Left ventricle myocardium superior (tissue), 1 donor: Measurements from ENCODE around the gene MAP2K2. TPM values are rescaled to one million over a fixed set of nuclear protein-coding genes. Genes with fewer than 3 reads are reported as not detected.
A peak's percentile ranks its signal among the peaks of the same experiment; 100 is the strongest.

Experiments used
- ATAC-seq: fragments of 200-7000 bp; cut with Tn5 transposase; one replicate; pipeline ENCODE4 v1.9.1; 2020; ENCODE audit warnings: mild to moderate bottlenecking, moderate library complexity
- DNase-seq: peaks from one replicate; pipeline ENCODE4 v3.0.0-alpha.2; 2020
- intact Hi-C: fragments of 100-400 bp; cut with micrococcal nuclease; formaldehyde crosslinking; loops from one replicate; pipeline ENCODE4 v1.11.0; 2022
- total RNA-seq: library from RNA; stranded (reverse); fragmentation: NEBNext Ultra II Directional; extraction: Animal tissue kit (Norgen Biotek cat#: 25700); gene quantifications from one replicate; pipeline ENCODE4 v1.2.1, GENCODE V29; 2021
- donor health status: DM: no; HTN: yes; CAD: no; lungs with severe emphysema.

The MAP2K2 gene
- total RNA-seq, 1 donor from 2014 or later, result 148 TPM

DNA sequence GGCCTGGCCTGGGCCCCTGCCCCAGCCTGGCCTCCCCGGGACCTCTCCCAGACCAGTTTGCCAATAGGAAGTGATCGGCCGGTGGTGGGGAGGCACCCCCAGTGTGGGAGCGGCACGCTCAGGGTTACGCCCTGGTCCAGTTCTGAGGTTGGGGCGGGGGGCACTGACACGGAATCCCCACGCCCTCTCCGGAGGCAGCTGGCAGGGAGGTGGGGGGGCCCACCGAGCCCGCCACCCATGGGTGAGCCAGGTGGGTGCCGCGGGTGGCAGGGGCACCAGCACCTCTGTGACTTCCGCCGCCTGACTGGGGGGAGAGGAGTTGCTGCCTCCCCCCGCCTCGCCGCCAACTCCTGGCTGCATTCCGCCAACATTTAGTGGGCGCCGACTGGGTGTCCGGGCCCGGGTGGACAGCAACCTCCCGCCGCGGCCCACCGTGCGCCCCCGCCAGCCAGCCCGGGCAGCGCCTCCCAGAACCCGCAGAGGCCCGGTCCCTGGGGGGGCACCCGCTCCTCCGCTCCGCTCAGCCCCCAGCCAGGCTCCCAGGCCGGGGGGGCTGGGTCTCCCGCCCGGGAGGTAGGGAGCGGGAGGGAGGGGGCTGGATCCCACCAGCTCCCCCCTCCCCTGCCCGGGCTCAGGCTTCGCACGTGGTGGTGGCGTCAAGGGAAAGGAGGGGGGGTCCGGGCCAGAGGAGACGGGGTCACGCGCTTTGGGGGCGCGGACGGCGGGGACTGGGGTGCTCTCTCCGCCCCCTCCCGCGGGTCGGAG lies 59.2 kb downstream of the MAP2K2 start:
- ATAC-seq (no peak), DNase-seq (peak; percentile 65)
- intact Hi-C loops, result no loop called here

DNA sequence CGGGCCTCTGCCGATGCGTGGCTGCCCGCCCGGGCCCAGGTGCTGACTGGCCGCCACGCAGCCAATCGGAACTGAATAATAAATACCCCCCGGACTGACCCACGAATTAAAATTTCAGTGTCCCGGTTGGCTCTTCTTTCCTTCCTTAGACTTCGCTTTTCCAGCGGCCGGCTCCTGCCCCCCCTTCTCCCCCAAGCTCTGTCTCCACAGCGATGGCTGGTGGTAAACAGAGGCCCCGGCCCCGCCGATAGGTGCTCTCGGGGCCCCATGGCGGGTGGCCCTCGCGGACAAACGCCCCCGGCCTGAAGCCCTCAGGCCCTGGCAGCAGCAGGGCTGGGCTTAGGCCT lies 59.8 kb downstream of the MAP2K2 start:
- DNase-seq, result no peak
- no peak for ATAC-seq
- intact Hi-C loops, result no loop called here

DNA sequence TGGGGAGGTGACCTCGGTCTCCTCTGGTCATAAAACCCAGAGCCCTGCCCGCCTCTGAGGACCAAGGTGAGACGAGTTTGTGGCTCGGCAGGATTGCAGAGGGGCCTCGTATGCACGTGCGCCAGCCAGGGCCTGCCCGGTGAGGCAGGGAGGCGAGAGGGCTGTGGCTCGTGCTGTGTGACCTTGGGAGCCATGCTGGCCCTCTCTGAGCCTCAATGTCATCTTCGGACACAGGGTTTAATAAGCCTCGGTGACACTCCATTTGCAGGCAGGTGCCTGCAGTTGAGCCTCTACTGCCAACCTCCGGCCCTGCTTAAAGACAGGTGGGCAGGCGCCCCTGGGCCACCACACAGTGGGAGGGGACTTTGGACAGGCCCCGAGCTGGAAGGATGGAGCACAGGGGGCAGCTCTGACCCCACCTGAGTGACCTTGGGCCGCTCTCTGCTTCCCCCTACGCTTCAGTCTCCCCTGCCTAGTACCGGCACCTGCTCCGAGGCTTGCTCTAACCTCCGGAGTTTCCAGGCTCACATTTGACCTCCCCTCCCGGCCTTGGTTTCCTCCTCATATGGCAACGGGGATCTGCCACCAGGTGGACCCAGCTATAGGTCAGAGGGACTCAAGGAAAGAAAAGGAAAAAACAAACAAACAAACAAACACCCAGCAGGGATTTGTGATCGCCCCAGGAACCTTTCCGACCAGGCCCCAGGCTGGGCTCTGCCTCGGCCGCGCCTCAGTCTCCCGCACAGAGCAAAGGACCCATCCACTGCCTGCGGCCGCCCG lies 60.4 kb downstream of the MAP2K2 start:
- ATAC-seq, result no peak
- intact Hi-C loops, result no loop called here

DNA sequence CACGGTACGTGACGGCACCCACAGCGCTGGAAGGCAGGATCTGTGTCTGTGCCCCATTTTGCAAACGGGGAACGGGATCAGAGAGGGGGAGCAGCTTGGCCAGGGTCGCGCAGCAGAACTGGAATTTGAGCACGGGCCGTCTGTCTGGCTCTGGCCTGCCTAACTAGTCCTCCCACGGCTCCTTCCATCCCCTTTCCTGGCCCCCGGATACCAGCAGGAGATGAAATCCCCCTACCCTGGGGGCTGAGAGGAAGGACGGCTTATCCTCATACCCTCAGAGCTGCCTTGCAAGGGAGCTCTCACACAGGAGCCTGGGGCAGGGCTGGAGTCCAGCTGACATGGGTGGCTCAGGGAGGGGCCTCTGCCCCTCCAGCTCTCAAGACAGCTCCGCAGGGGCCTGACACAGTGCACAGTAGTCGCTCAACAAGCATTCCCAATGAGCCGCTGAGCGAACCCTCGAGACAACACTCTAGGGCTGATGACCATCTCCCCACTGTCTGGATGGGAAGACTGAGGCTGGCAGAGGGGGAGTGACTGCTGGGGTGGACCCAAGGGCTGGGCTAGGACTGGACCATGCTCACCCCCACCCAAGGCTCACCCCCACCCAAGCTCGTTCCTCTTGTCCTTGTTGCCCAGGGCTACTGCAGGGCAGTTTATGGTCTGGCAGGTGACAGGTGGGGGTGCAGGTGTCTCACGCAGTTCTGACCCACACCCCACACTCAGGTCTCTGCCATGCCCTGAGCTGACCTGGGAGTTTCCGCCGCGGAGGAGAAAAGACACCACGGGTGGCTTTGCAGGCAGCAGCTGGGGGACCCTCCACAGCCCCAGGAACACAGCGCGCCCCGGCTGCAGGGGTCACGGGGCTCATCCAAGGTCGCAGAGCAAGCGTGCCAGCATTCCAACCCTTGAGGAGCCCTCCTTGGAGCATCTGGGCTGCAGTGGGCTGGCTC lies 61.2 kb downstream of the MAP2K2 start:
- DNase-seq (no peak), ATAC-seq (no peak)
- intact Hi-C loops, result no loop called here

More for the DNA sequence above, 60.4 kb downstream of the MAP2K2 start:
- no peak for DNase-seq

DNA sequence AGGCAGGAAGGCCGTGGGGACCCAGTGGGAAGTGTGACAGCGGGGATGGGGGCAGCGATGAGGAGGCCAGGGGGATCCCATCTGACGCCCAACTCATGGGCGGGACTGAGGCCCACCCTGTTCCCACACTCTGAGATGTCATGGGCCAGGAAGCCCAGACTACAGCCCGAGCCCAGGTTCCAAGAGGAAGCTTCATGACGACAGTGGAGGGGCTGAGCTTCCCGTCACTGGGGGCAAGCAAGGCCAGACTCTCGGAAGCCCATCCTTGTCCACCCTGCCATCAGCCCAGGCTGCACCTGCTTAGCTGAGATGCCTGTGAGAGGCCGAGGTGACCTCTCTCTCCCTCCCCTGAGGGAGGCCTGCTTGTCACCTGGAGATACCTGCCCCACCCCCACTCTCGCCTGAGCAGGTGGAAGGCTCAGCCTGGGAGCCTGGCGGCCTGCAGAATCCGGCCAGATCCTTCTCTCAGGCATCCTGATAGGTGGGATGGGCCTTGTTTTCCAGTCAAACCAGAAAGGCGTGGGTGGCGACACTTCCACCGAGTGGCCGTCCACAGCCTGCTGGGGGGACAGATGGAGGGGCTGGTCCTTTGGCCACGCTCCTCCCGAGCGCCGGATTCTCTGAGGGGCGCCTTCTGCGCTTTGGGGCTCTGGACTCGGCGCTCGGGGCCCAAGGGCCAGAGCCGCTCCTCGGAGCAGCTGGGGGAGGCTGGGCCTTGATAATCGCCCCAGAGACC lies 62.1 kb downstream of the MAP2K2 start:
- intact Hi-C loops, result no loop called here
- DNase-seq (no peak), ATAC-seq (no peak)

DNA sequence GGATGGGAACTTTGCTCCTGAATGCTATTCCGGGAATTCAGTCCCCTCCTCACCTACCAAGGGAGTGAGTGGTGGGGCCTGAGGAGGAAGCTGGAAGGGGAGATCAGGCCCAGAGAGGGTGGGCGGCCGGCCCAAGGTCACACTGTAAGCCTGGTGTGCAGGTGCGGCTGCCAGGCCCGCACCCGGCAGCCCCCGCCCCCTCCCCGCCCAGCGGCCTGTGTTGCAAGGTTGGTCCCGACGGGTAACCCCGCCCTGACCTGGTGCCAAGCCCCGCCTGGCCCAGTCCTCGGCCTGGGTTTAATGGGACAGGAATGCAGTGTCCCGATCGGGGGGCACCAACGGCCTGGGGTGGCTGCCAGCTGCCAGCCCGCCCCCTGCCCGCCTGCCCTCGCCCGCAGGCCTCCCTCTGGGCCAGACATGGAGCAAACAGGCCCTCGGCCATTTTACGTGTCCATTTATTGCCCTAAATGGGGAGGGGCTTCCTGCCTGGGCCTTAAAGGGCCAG lies 62.7 kb downstream of the MAP2K2 start:
- intact Hi-C loops, result no loop called here
- ATAC-seq, result peak; percentile 32
- peak; percentile 90 for DNase-seq

DNA sequence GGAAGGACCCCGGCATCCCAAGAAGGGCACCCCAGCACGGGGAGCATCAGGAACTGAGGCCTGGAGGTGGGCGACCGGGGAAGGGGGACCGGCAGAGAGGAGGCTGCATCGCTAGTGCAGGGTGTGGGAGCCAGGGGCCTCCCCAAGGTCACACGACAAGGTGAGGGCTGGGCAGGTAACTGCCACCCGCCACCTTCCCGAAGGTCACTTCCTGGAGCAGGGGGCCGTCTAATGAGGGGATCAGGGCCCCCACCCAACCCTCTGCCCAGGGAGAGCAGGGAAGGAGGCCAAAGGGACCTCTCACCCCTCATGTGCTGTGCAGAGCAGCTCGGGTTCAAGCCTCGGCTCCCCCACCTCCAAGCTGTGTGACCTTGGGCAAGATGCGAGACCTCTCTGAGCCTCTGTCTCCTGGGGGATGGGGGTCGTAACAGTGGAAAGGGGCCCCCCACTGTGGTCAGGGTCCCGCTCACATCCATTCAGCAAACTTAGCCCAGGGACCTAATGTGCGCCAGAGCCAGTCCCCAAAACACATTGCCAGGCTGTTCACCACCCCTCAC lies 63.2 kb downstream of the MAP2K2 start:
- ATAC-seq, result no peak
- no peak for DNase-seq
- intact Hi-C loops, result no loop called here

DNA sequence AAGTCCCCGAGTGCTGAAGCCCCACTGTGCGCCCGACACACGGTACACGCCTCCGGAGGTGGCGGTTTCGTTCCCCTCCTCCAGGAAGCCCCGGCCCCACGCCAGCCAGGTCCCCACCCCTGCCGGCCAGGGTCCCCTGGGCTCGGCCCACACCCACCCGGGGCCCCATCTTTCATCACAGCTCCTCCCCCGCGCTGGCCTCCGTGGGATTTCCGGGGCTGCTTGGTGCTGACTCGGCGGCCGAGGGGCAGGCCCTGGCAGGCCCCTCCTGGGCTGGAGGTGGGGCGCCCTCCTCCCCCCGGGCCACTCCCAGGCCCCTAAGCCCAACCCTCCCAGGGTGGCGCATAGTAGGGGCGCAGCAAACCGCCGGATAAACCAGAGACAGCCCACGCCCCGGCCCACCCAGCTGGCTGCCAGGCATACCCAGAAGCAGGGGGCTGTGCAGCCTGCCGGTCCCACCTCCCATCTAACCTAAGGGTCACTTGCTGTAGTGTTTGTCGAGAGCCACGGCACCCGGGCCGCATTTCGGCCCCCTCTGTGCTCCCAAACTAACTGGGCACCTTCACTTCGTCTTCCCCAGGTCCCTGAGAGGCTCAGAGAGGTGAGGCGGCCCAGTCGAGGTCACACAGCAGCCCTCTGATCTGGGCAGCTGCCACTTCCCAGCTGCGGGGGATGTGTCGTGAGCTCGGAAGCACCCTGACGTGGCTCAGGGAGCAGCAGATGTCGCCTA lies 63.9 kb downstream of the MAP2K2 start:
- peak; percentile 20 for ATAC-seq
- intact Hi-C loops, result no loop called here
- DNase-seq, result peak; percentile 81

DNA sequence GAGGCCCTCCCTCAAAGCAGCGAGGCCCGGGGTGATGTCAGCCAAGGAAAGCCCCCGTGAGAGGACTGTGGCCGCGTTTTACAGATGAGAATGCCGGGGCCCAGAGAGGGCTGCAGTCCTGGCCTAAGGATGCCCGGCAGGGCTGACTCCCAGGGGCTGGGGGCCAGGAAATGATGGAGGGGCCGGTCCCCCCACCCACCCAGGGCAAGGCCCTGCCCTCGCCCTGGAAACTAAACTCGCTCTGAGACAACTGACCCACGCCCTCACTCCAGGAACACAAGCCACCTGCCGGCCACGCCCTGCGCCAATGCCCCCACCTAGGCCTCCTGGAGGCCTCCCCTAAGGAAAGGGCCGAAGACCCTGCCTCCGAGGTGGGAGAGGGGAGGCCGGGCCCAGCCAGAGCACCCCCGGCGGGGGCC lies 64.5 kb downstream of the MAP2K2 start:
- intact Hi-C loops, result no loop called here
- ATAC-seq (no peak), DNase-seq (no peak)

DNA sequence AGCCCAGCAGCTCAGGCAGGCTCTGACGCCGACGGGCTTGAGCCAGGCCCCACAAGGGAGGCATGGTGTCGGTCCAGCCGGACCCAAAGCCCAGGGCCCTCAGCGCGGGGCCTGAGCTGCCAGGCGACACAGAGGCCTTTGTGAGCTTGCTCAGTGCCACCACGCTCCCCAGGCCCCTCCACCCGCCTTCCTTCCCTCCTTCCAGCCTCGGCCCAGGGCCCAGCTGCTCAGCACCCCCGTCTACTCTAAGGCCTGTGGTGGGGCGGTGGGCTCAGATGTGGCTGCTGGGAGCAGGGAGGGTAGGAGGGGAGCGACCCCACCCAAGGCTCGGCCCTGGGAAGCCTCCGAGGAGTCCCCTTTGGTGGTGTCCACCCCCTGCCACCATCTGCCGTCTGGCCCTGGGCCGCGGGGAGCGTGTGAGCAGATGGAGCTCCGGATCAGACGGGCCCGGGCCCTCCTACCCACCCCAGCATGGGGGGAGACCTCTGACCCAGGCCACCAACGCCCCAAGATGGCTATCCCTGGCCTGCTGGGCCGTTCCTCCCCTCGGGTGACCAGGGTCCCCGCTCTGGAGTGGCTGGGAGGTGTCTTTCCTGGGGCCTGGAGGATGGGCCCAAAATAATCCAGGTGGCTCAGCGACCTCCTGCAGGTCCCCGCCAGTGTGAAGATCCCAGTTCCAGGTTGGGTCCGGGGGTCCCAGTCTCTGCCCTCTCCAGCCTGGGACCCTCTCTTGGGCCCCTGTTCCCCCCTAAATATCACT lies 65.0 kb downstream of the MAP2K2 start:
- intact Hi-C loops, result no loop called here
- peak; percentile 3 for ATAC-seq
- no peak for DNase-seq

DNA sequence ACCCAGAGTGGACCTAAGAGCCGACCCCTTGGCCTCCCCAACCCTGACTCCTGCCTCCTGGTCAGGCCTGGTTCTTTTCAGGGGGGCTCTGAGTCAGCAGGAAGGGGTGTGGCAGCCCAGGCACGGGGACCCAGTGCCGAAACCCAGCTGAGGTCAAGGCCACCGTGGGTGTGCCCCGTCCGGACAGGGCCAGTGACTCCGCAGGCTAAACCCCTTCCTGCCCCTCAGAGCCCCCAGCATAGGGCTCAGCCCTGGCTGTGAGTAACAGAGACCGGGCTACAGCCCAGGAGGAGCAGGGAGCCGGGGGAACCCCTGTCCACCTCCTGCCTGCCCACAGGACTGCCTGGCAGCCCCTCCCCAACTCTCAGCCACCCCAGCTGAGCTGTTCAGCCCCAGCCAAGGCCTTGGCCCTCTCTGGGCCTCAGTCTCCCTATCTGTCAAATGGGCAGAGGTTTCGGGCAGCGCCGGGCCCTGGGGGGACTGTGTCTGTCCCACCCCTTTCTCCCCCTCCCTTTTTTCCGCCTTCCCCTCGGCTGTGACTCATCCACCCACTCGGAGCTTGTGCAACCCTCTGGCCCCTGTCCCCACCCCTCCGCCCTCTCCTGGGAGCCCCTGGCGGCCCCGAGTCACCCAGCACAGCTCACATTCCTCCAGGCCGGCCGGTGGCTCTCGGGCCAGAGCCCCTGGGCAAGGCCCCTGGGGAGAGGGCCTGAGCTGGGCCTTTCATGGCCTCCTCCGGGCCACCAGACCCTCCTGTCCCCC lies 65.8 kb downstream of the MAP2K2 start:
- ATAC-seq (peak; percentile 66), DNase-seq (peak; percentile 88)
- intact Hi-C loops, result no loop called here

DNA sequence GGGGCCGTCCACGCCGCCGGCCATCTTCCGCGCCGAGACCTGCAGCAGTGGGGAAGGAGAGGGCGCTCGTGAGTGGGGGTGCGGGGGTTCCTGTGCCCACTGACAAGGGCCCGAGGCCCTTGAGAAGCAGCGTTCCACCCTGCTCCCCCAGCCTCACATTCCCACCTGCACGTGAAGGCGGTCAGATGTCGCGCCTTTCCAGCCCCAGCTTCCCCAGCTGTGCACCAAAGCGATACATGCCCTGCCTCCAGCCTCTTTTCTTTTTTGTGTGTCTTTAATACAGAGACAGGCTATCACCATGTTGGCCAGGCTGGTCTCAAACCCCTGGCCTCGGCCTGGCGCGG lies 68.7 kb downstream of the MAP2K2 start:
- ATAC-seq, result no peak
- no peak for DNase-seq

DNA sequence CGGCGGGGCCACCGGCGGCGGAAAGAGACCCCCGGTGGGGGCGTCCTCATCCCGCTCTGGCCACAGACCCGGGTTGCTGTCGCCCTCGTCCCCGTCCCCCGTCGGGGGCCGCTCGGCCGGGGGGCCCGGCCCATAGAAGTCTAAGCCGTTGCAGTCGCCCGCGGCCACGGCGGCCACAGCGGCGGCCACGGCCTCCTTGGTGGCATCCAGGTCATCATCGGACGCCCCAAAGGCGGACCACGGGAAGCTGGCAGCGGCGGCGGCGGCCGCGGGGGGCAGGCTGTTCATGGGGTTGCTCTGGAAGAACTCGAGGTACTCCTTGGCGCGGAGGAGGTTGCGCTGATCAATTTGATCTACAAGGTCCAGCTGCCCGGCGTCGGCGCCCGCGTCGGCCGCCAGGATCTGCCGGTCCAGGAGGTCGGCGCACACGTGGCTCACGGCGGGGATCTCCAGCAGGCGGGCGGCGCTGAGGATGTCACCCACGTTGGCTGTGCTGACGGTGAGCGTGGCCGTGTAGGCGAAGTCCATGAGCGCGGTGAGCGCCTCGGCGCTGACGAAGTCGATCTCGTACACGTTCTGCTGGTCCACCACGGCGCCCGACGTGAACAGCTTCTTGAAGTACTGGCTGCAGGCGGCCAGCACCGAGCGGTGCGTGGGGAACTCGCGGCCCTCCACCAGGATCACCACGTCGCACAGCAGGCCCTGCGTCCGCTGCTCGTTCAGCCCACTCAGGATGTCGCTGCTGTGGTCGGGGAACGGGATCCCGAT lies 69.3 kb downstream of the MAP2K2 start:
- DNase-seq (no peak), ATAC-seq (no peak)
- intact Hi-C loops, result no loop called here

More for the DNA sequence above, 68.7 kb downstream of the MAP2K2 start:
- intact Hi-C loops, result no loop called here

DNA sequence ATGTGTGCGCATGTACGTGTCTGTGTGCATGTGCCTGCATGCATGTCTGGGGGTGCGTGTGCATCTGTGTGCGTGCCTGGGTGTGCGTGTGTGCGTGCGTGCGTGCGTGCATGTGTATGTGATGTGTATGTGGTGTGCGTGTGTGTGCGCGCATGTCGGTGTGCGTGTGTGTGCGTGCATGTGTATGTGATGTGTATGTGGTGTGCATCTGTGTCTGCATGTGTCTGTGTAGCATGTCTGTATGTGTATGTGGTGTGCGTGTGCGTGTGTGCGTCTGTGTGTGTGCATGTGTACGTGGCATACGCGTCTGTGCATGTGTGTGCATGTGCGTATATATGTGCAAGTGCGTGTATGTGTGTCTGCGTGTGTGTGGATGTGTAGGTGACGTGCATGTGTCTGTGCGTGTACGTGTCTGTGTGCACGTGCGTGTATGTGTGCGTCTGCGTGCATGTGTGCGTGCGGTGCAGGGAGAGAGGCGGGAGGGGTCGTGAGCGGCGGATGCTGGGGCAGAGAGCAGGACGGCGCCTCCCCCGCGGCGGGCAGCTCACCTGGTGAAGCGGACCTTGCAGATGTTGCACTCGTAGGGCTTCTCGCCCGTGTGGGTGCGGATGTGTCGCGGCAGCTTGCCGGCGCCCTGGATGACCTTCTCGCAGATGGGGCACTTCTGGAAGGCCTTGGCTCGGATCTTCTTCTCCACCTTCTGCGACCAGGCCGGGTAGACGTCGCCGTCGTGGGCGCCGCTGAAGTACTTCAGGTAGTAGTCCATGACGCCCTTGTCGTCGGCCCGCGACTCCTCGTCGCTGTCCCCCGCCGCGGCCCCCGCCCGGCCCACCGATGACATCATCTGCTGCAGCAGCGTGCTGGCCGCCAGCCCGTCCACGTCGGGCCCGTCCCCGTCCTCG lies 70.2 kb downstream of the MAP2K2 start:
- ATAC-seq (no peak), DNase-seq (no peak)
- intact Hi-C loops, result no loop called here

DNA sequence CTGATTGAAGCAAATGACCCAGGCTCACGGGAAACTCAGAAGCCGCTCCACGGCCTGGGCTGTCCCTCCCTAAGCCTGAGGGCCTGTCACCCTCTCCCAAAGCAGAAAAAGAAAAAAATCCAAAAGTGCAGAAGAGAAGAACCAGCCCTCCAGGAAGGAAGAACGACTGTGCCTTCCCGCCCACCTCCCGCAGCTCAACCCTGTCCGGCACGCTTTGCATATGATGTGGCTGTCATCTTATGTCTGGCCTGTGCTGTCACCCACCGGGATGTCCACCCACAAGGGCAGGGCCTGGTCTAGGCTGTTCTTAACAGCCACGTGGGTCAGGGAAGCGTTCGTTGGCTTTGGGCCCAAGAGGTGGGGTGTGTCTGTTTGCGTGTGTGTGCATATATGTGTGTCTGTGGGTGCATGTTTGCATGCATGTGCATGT lies 70.9 kb downstream of the MAP2K2 start:
- intact Hi-C loops, result no loop called here

More for the DNA sequence above, 70.9 kb downstream of the MAP2K2 start:
- ATAC-seq (no peak), DNase-seq (no peak)
